SK-N-SH (cell line): ENCODE results near the gene SRGAP1. TPM values are rescaled to one million over a fixed set of nuclear protein-coding genes. Genes with fewer than 3 reads are reported as not detected.

ENCODE experiments used
- CTCF ChIA-PET: fragments of 300-600, 350-600 bp; formaldehyde crosslinking; extraction: SDS; loops from one replicate; lab custom pipeline; 2021; lab: Yijun Ruan, JAX
- POLR2A ChIA-PET: fragments of 350-600 bp; sonication (Branson Sonifier 250); formaldehyde crosslinking; extraction: SDS; loops from one replicate; lab custom pipeline; 2020; ENCODE audit warnings: antibody characterized with exemption, inconsistent platforms; lab: Yijun Ruan, JAX
- DNase-seq: peaks from one replicate; pipeline ENCODE4 v3.0.0; 2012
- H2AFZ ChIP-seq: fragments of 200-600 bp; sonication (generic); 2 replicates; pipeline ENCODE4 v1.8.1; 2016; ENCODE audit warnings: antibody characterized with exemption, mild to moderate bottlenecking, low read depth
- H3F3A ChIP-seq: fragments of 200-600 bp; sonication (generic); replicated peaks from 2 replicates; pipeline ENCODE3; 2016; ENCODE audit warnings: antibody characterized with exemption, mild to moderate bottlenecking; ENCODE audit not compliant: insufficient read depth
- H3K27ac ChIP-seq, 2 experiments: fragments of 200-500 bp in 1 of 2; fragments of 200-600 bp in 1 of 2; sonication (Bioruptor generic) in 1 of 2; sonication (generic), shearing (Covaris generic) in 1 of 2; 2 replicates each; pipeline versions ENCODE4 v1.5.1 to v1.6.1; 2014 to 2016; ENCODE audit warnings: low read depth in 2 of 2, inconsistent platforms in 1 of 2, low read length in 1 of 2, mild to moderate bottlenecking in 1 of 2, mixed read lengths in 1 of 2
- H3K27me3 ChIP-seq: fragments of 200-600 bp; sonication (generic), shearing (Covaris generic); 2 replicates; pipeline ENCODE4 v1.6.1; 2016; ENCODE audit warnings: mixed run types; ENCODE audit not compliant: insufficient read depth
- H3K36me3 ChIP-seq, 2 experiments: fragments of 200-500 bp in 1 of 2; fragments of 200-600 bp in 1 of 2; sonication (Bioruptor generic) in 1 of 2; sonication (generic) in 1 of 2; replicated peaks in 1 of 2; 2 replicates each; pipeline versions ENCODE3 to v1.5.1; 2014 to 2016; ENCODE audit warnings: low read length in 1 of 2, mild to moderate bottlenecking in 1 of 2; ENCODE audit not compliant: insufficient read depth in 2 of 2, control insufficient read depth in 1 of 2
- H3K4me1 ChIP-seq, 2 experiments: fragments of 200-500 bp in 1 of 2; fragments of 200-600 bp in 1 of 2; sonication (Bioruptor generic) in 1 of 2; sonication (generic), shearing (Covaris generic) in 1 of 2; 2 replicates each; pipeline versions ENCODE4 v1.5.1 to v1.6.1; 2014 to 2016; ENCODE audit warnings: low read depth in 1 of 2, low read length in 1 of 2, mixed run types in 1 of 2; ENCODE audit not compliant: insufficient read depth in 2 of 2, control insufficient read depth in 1 of 2
- H3K4me2 ChIP-seq: fragments of 200-600 bp; sonication (generic), shearing (Covaris generic); 2 replicates; pipeline ENCODE4 v1.6.1; 2017; ENCODE audit warnings: mixed run types
- H3K4me3 ChIP-seq, 2 experiments: fragments of 200-500 bp in 1 of 2; fragments of 200-600 bp in 1 of 2; sonication (Bioruptor generic) in 1 of 2; sonication (generic), shearing (Covaris generic) in 1 of 2; 2 replicates each; pipeline versions ENCODE4 v1.5.1 to v1.8.1; 2014 to 2016; ENCODE audit warnings: low read depth in 2 of 2, inconsistent platforms in 1 of 2, low read length in 1 of 2, mild to moderate bottlenecking in 1 of 2, mixed read lengths in 1 of 2, moderate library complexity in 1 of 2
- H3K79me2 ChIP-seq: fragments of 200-600 bp; sonication (generic); 2 replicates; pipeline ENCODE4 v1.8.1; 2017; ENCODE audit warnings: mild to moderate bottlenecking; ENCODE audit not compliant: insufficient read depth
- H3K9ac ChIP-seq: fragments of 200-600 bp; sonication (generic); 2 replicates; pipeline ENCODE4 v1.6.1; 2017; ENCODE audit warnings: mixed run types
- H3K9me2 ChIP-seq: fragments of 200-600 bp; sonication (generic); 2 replicates; pipeline ENCODE4 v1.6.1; 2017; ENCODE audit warnings: mixed run types
- H3K9me3 ChIP-seq: fragments of 200-600 bp; sonication (generic); 2 replicates; pipeline ENCODE4 v1.6.1; 2017; ENCODE audit warnings: mixed run types, mild to moderate bottlenecking, moderate library complexity
- H4K20me1 ChIP-seq: fragments of 200-600 bp; sonication (generic); 2 replicates; pipeline ENCODE4 v1.6.1; 2017; ENCODE audit warnings: mild to moderate bottlenecking, mixed run types; ENCODE audit not compliant: insufficient read depth
- CHD2 ChIP-seq: fragments of 150-350 bp; IDR thresholded peaks from 2 replicates; pipeline ENCODE4 v1.6.1; 2018; ENCODE audit warnings: low read length; ENCODE audit not compliant: partially characterized antibody
- ELF1 ChIP-seq: IDR thresholded peaks from 2 replicates; pipeline ENCODE4 v1.4.0; 2012
- EP300 ChIP-seq, 2 experiments: IDR thresholded peaks; 2 replicates each; pipeline versions ENCODE4 v1.4.0 to v1.6.1; 2012; ENCODE audit warnings: borderline replicate concordance in 1 of 2, low read depth in 1 of 2, low read length in 1 of 2
- FOSL2 ChIP-seq: IDR thresholded peaks from 2 replicates; pipeline ENCODE4 v1.4.0; 2012; ENCODE audit warnings: low read depth, mild to moderate bottlenecking, moderate library complexity, borderline replicate concordance
- FOXM1 ChIP-seq: IDR thresholded peaks from 2 replicates; pipeline ENCODE4 v1.4.0; 2012; ENCODE audit warnings: low read depth, mild to moderate bottlenecking
- GABPA ChIP-seq: IDR thresholded peaks from 2 replicates; pipeline ENCODE4 v1.4.0; 2012; ENCODE audit warnings: low read depth, mild to moderate bottlenecking
- JUND ChIP-seq: IDR thresholded peaks from 2 replicates; pipeline ENCODE4 v1.4.0; 2012
- MEF2A ChIP-seq: IDR thresholded peaks from 2 replicates; pipeline ENCODE4 v1.4.0; 2012; ENCODE audit warnings: low read depth, borderline replicate concordance
- MXI1 ChIP-seq: IDR thresholded peaks from 2 replicates; pipeline ENCODE4 v1.6.1; 2012; ENCODE audit warnings: mild to moderate bottlenecking, low read depth, low read length, improper control_type of control experiment
- POLR2AphosphoS5 ChIP-seq: IDR thresholded peaks from 2 replicates; pipeline ENCODE4 v1.6.1; 2012; ENCODE audit warnings: low read depth, low read length
- RAD21 ChIP-seq: IDR thresholded peaks from 2 replicates; pipeline ENCODE4 v1.6.1; 2012; ENCODE audit warnings: mild to moderate bottlenecking, low read length
- RXRA ChIP-seq: IDR thresholded peaks from 2 replicates; pipeline ENCODE4 v1.4.0; 2012; ENCODE audit warnings: low read depth, mild to moderate bottlenecking, borderline replicate concordance
- SIN3A ChIP-seq: IDR thresholded peaks from 2 replicates; pipeline ENCODE4 v1.6.1; 2012; ENCODE audit warnings: low read depth, mild to moderate bottlenecking, low read length, moderate library complexity, borderline replicate concordance
- SMC3 ChIP-seq: IDR thresholded peaks from 2 replicates; pipeline ENCODE4 v1.6.1; 2012; ENCODE audit warnings: low read depth, low read length, improper control_type of control experiment
- TAF1 ChIP-seq: IDR thresholded peaks from 2 replicates; pipeline ENCODE4 v1.6.1; 2012; ENCODE audit warnings: low read depth, mild to moderate bottlenecking, low read length, moderate library complexity, borderline replicate concordance
- TCF12 ChIP-seq: IDR thresholded peaks from 2 replicates; pipeline ENCODE4 v1.4.0; 2012
- YY1 ChIP-seq: IDR thresholded peaks from 2 replicates; pipeline ENCODE4 v1.4.0; 2012; ENCODE audit warnings: low read depth, mild to moderate bottlenecking
- WGBS: methylation state at CpG from one replicate; pipeline ENCODE4 v1.1.6; 2017; ENCODE audit warnings: low lambda C conversion rate; 5-methylcytosine and 5-hydroxymethylcytosine counted together
- polyA plus RNA-seq, 3 experiments: library from polyadenylated mRNA; depleted of rRNA; stranded (reverse); fragments of >200 nt; gene quantifications; 2 replicates each; pipeline ENCODE4 v1.2.3, GENCODE V29; 2012
- TF ChIP-seq, protein P1 (sequence below): IDR thresholded peaks from 2 replicates; pipeline ENCODE4 v1.4.0; 2012; ENCODE audit warnings: low read depth, borderline replicate concordance
- TF ChIP-seq, protein P2 (sequence below): fragments of 150-350 bp; IDR thresholded peaks from 2 replicates; pipeline ENCODE4 v1.6.1; 2016; ENCODE audit warnings: mild to moderate bottlenecking, low read depth, low read length
- TF ChIP-seq, protein P3 (sequence below): fragments of 200-600 bp; sonication (generic); IDR thresholded peaks from 2 replicates; pipeline ENCODE4 v1.6.1; 2017; ENCODE audit warnings: antibody characterized with exemption, mild to moderate bottlenecking, moderate library complexity
- TF ChIP-seq, protein P4 (sequence below): IDR thresholded peaks from 2 replicates; pipeline ENCODE4 v1.4.0; 2012; ENCODE audit warnings: low read depth, borderline replicate concordance

The SRGAP1 gene
- 2.6 and 3.1 TPM in 2 replicates for polyA plus RNA-seq (2012; rRNA removed)
- polyA plus RNA-seq (2012; cell fraction: cytosol; rRNA removed): 1.6 and 2.0 TPM in 2 replicates
- polyA plus RNA-seq (2012; cell fraction: nucleus; rRNA removed): 7.1 and 9.3 TPM in 2 replicates

DNA sequence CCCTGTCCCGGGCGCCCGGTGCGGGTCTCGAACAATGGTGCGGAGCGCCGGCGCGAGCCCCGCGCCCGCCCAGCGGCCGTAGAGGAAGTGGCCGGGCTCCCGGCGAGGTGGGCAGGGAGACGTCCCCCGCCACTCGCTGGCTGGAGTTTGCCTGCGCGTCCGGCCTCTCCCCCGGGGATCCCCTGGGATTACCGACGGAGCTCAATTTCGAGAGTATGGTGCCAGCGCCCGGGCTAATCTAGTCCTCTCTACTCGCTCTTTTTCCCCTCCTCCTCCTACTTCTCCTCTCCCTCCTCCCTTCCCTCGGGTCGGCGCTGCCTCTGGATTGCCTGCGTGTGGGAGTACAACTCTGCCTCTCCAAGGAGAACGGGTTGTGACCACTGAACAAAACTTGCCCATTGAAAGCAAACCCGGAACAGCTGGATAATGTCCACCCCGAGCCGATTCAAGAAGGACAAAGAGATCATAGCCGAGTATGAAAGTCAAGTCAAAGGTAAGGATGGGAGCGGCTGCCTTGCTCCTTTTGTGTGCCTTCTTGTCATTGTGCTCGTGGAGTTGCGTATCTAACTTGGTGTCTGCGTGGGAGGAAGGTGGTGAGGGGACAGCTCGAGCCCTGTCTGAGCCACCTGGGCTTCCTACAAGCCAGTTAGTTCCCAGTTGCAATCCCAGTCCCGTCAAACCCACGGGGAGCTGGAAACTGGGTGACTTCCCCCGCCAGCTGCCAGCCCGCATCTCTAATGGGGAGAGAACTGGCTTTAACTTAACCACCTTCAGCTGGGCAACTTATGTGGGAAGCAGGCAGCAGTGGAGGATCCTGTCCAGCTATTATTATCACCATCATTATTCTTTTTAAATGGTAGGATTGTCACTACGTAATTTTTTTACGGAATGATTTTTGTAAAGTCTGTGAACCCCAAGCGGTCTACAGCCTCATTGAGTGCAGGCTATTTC is at the start of gene SRGAP1:
TSS of gene SRGAP1 (plus strand) at position 310 of the 951 bp plus-strand sequence. CDS start at position 427, 117 bp downstream.
- Histone ChIP-seq H3K4me2 (peak within 1 kb of the TSS; percentile 87), H3K4me1 (peaks cover 14 to 18% of the 10 kb centered on the region in 2 experiments; a peak in 3 of 4 replicates), H3K27ac (peak within 1 kb of the TSS; percentile 79 to 92), H3F3A (peaks cover 22% of the 10 kb centered on the region), H3K27me3 (no peaks in the 10 kb centered on the region), H2AFZ (peak within 1 kb of the TSS; percentile 79), H3K4me3 (peak within 1 kb of the TSS; percentile 82 to 90), H3K79me2 (peaks cover 53% of the 10 kb centered on the region), H3K9ac (peak within 1 kb of the TSS; percentile 78), H3K9me2 (no peaks in the 10 kb centered on the region), H3K9me3 (no peaks in the 10 kb centered on the region), H3K36me3 (no peaks in the 10 kb centered on the region), H4K20me1 (peaks cover 3% of the 10 kb centered on the region; the same call in 1 of the 2 replicates)
- WGBS: 1% methylated on average over 29 of the region's 52 CpGs
- ChIA-PET CTCF (interaction anchor here (0.6 to 4.5 kb wide), 68 partner anchors 10 to 561 kb away, joined by 3 to 71 read pairs (median 4); partner anchors contain the start of gene KICS2), POLR2A (interaction anchor here (0.8 to 2.4 kb wide), 6 partner anchors 95 to 412 kb away, joined by 3 to 13 read pairs (median 4); partner anchors contain the start of gene KICS2)
- TF ChIP-seq, protein P1, sequence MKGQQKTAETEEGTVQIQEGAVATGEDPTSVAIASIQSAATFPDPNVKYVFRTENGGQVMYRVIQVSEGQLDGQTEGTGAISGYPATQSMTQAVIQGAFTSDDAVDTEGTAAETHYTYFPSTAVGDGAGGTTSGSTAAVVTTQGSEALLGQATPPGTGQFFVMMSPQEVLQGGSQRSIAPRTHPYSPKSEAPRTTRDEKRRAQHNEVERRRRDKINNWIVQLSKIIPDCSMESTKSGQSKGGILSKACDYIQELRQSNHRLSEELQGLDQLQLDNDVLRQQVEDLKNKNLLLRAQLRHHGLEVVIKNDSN: no peak
- TF ChIP-seq ELF1: no peak
- TF ChIP-seq GABPA: no peak
- TF ChIP-seq TAF1: no peak; the same call in 1 of the 2 replicates
- TF ChIP-seq MEF2A: no peak
- TF ChIP-seq, protein P2, sequence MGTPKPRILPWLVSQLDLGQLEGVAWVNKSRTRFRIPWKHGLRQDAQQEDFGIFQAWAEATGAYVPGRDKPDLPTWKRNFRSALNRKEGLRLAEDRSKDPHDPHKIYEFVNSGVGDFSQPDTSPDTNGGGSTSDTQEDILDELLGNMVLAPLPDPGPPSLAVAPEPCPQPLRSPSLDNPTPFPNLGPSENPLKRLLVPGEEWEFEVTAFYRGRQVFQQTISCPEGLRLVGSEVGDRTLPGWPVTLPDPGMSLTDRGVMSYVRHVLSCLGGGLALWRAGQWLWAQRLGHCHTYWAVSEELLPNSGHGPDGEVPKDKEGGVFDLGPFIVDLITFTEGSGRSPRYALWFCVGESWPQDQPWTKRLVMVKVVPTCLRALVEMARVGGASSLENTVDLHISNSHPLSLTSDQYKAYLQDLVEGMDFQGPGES: no peak
- TF ChIP-seq, protein P3, sequence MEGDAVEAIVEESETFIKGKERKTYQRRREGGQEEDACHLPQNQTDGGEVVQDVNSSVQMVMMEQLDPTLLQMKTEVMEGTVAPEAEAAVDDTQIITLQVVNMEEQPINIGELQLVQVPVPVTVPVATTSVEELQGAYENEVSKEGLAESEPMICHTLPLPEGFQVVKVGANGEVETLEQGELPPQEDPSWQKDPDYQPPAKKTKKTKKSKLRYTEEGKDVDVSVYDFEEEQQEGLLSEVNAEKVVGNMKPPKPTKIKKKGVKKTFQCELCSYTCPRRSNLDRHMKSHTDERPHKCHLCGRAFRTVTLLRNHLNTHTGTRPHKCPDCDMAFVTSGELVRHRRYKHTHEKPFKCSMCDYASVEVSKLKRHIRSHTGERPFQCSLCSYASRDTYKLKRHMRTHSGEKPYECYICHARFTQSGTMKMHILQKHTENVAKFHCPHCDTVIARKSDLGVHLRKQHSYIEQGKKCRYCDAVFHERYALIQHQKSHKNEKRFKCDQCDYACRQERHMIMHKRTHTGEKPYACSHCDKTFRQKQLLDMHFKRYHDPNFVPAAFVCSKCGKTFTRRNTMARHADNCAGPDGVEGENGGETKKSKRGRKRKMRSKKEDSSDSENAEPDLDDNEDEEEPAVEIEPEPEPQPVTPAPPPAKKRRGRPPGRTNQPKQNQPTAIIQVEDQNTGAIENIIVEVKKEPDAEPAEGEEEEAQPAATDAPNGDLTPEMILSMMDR: peak; percentile 4; the same call in 1 of the 2 replicates
- peak; percentile 51 for TF ChIP-seq RAD21
- TF ChIP-seq CHD2: no peak
- no peak for TF ChIP-seq SIN3A
- TF ChIP-seq SMC3: peak; percentile 19; the same call in 1 of the 2 replicates
- no peak; the same call in 1 of the 2 replicates for TF ChIP-seq TCF12
- no peak for TF ChIP-seq POLR2AphosphoS5
- no peak for TF ChIP-seq EP300 (IDR thresholded peaks at IDR 0.05; ENCODE audit: borderline replicate concordance in 1 of 2, low read depth in 1 of 2, low read length in 1 of 2)
- no peak for TF ChIP-seq JUND
- TF ChIP-seq, protein P4, sequence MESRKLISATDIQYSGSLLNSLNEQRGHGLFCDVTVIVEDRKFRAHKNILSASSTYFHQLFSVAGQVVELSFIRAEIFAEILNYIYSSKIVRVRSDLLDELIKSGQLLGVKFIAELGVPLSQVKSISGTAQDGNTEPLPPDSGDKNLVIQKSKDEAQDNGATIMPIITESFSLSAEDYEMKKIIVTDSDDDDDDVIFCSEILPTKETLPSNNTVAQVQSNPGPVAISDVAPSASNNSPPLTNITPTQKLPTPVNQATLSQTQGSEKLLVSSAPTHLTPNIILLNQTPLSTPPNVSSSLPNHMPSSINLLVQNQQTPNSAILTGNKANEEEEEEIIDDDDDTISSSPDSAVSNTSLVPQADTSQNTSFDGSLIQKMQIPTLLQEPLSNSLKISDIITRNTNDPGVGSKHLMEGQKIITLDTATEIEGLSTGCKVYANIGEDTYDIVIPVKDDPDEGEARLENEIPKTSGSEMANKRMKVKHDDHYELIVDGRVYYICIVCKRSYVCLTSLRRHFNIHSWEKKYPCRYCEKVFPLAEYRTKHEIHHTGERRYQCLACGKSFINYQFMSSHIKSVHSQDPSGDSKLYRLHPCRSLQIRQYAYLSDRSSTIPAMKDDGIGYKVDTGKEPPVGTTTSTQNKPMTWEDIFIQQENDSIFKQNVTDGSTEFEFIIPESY: no peak
- no peak for TF ChIP-seq YY1
- no peak for TF ChIP-seq FOSL2
- TF ChIP-seq RXRA: no peak
- TF ChIP-seq MXI1: peak; percentile 55; the same call in 1 of the 2 replicates
- TF ChIP-seq FOXM1: 0 out of 2 replicates have a peak, but pooled peaks have one; percentile 1
- DNase-seq: peak; percentile 44
